HG03108 (cell line): ENCODE results near the gene REG1B.

Source experiments
- ATAC-seq: cut with Tn5 transposase; IDR thresholded peaks from one replicate; pipeline ENCODE4 v1.9.1; 2021; ENCODE audit warnings: moderate library complexity; ENCODE audit not compliant: unreplicated experiment

The REG1B gene, protein sequence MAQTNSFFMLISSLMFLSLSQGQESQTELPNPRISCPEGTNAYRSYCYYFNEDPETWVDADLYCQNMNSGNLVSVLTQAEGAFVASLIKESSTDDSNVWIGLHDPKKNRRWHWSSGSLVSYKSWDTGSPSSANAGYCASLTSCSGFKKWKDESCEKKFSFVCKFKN

GRCh38 chr2:79087785-79088364 is at the start of gene REG1B:
Gene REG1B, minus strand, starts transcription at chr2:79087993. Its CDS starts 381 bp downstream, at chr2:79087612.
- no peak for ATAC-seq

DNA sequence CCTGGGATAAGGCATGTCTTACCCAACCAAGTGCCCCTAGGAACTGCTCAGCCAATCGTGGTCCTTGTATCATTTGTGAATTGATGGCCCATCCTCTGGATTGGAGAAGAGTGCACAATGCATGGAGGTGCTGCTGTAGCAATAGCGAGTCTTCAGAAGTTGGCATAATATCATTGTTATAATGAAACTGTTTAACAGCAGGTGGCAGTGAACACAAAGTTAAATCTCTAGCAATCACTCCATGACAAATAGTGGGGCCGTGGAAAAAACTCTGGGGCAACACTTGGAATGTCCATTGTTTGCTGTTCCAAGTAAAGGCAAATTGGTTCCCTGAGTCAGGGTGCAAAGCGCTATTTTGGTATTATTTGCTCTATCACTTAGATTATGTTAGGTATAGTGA is 43.9 kb upstream of the REG1B start:
- ATAC-seq: no peak

GRCh38 chr2:79129804-79130203 is 42.0 kb upstream of the REG1B start:
- ATAC-seq: no peak

DNA sequence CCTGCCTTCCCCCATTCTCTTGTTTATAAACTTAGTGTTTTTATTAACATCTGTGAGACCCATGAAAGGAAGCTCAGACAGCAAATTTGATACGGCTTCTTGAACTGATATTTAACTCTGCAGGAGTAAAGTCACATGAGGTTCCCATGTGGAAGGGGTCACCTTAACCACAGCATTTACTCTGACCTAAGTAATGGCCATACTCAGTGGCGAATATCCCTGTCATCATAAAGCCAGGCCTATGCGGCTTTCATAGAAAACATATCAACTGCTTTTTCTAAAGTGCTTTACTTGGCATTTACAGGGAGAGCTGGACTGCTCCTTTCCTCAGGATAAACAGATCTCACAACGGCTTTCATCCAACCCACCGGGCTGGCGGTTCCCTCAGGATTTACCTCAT is 41.5 kb upstream of the REG1B start:
- no peak for ATAC-seq

DNA sequence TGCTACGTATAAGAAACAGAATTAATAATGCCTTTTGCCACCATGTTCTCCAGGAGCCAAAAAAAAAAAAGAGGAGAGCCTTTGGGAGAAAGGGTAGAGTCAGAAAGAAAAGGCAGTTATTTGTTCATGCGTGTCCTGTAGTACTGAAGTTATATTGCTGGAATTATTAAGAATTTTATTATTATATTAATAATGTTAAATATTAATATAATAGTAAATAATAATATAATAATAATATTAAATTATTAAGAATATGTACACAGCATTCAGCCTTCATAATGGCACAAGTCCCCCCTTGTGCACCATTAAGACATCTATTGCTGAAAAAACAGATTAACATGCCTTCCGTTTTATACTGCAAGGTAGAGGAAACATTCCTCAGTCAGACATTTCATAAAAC is 40.6 kb upstream of the REG1B start:
- ATAC-seq: no peak

DNA sequence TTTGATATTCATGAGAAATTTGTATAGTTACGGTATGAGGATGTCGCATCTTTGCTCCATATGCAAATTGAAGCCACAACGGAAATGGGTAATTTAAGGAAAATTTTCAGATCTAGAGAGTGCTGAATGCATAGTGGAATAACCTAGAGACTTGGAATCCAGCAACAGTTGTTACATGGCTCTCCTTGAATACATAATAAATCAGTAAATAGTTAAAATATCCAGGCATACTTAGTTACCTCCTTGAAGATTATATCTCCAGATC is 37.9 kb upstream of the REG1B start:
- no peak for ATAC-seq

DNA sequence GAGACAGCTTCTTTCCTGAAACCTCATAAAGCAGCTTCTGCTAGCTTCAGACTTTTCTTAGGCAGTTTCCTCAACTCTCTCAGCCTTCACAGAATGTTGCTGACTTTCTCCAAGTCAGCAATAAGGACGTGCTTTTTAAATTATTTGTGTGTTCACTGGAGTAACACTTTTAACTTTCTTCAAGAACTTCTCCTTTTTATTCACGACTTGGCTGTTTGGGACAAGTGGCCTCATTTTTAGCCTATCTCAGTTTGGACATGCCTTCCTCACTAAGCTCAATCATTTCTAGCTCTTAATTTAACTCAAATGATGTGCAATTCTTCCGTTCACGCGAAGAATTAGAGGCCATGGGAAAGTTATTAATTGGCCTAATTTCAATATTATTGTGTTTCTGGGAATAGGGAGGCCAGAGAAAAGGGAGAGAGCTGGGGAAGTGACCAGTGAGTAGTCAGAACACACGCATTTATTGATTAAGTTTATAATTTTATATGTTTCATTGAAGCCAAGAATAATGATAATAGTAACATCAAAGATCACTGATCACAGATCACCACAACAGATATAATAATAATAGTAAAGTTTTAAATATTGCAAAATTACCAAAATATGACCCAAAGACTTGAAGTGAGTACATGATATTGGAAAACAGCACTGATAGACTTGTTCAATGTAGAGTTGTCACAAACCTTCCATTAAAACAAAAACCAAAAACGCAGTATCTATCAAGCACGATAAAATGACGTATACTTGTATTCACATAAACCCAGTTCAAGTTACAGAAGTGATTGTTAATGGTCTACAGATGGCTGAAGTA is 37.3 kb upstream of the REG1B start:
- ATAC-seq: no peak

DNA sequence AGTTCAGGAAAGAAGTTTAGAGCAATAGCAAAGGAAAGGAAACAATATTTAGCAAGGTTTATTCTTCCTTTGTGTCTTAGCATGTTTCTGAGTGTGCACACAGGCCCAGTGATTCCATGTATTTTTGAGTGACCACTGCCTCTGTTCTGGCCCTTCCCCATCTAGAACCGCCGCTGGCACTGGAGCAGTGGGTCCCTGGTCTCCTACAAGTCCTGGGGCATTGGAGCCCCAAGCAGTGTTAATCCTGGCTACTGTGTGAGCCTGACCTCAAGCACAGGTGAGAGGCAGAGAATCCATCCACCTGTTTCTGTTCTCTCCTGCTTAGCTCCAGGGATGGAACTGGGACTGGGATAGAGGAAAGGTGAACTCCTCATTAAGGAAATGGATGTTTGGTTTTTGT is 34.9 kb upstream of the REG1B start:
- ATAC-seq: no peak

DNA sequence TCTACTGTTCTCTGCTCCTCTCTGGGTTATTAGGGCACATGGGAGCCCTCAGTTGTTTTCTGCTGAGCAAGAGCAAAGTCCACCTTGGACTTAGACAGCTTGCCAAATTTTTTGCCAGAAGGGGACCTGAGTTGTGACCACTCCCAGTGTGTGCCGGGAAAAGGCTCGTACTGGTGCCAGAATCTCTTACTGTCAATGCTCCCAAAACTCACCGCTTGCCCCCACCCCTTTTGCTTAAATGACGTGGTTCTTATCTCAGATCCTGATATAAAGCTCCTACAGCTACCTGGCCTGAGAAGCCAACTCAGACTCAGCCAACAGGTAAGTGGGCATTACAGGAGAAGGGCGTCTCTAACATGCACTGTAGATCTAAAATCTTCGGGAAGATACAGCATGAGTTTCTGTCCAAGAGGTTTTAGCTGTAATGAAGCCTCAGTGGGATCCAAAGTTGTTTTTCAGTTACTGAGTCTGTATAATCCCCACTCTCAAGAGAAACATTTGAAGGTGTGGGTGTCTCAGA is 32.5 kb upstream of the REG1B start, which contains the start of gene REG1A:
TSS of gene REG1A (plus strand) at position 295 of the 520 bp plus-strand sequence. CDS start 374 bp downstream, outside the sequence.
- ATAC-seq: no peak

- no peak for ATAC-seq
These were observed 29.5 kb upstream of the REG1B start for GRCh38 chr2:79116997-79117928.

DNA sequence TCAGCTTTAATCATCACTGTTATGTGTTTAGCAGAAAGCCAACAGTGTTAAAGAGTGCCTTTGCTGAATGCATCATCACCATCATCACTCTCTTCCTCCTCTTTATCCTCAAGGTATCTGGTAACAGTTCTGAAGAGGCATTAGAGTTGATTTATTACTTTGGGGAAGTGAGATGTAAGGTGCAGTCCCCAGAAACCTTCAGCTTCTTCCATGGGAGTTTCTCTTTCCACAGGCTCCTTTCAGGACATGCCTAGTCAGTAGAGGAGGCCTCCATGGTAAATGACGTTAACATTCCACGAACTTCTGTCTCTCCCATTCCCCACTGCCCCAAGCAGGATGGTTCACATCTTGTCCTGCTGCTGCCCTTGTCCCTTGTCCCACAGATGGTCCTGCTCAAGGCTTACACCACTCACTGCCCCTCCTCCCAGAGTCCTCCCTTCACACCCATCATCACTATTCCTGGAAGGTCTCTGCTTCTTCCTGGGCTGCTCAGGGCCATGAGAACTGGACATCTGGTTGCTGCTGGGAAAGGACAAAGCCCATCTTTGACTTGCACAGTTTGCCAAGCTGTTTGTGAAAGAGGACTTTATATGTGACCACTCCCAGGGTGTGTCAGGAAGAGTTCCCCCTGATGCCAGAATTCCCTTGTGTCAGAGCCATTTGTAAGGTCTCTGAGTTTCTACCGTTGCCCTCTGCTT is 27.2 kb upstream of the REG1B start:
- ATAC-seq: no peak

DNA sequence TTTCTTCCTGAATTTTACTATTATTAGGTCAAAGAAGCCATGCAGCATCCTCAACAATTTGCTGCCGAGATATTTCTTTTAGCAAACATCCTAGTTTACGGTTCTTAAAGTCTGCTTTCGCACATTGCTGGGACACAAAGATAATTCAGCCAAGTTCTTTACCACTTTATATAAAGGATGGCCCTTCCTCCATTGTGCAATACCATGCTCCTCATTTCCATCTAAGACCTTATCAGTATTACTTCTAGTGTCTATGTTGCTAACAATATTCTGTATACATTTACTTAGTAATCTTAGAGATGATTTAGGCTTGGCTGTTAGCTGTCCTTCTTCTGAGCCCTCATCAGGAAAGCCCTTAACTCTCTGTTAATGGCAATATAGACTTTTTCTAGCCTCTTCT is 24.5 kb upstream of the REG1B start:
- ATAC-seq: no peak

DNA sequence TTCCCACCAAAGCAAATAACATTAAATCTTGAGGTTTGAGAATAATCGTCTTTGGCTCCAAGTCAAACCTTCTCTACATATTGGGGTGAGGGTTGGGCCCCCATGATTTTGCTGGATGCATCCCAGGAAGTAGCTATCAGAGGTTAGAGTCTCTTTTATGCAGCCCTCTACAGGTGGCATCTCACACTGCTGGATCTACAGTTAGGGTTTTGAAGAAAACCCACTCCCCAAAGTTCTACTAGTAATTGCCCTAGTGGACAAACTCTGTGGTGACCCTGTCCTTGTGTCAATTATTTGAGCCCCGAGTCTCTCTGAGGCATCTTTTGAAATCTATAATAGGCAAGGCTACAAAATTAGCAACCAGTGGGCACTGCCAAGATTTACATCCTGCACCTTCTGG is 17.5 kb upstream of the REG1B start:
- no peak for ATAC-seq

- no peak for ATAC-seq
These were observed 15.4 kb upstream of the REG1B start for GRCh38 chr2:79103214-79103613.

GRCh38 chr2:79101024-79101423 is 13.2 kb upstream of the REG1B start:
- ATAC-seq: no peak

DNA sequence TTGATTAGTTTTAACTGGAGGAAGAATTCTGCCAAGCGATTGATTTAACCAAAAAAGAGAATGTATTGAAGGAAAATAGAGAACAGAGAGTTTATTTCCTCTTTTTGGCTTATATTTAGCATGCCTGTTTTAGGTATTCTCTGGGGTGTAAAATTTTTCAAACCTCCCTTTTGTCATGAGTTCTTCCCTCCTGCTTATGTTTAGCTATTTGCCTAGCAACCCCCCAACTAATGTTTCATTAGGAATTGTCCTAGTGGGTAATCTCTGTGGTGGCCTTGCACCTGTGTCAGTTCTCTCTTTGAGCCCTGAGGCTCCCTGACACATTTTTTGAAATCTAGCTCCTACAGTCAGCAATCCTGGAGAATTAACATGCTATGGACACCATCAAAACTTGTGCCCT is 12.5 kb upstream of the REG1B start:
- no peak for ATAC-seq

- no peak for ATAC-seq
These were observed 11.4 kb upstream of the REG1B start for GRCh38 chr2:79099140-79099686.

- ATAC-seq: no peak
These were observed 10.1 kb upstream of the REG1B start for GRCh38 chr2:79097843-79098242.

DNA sequence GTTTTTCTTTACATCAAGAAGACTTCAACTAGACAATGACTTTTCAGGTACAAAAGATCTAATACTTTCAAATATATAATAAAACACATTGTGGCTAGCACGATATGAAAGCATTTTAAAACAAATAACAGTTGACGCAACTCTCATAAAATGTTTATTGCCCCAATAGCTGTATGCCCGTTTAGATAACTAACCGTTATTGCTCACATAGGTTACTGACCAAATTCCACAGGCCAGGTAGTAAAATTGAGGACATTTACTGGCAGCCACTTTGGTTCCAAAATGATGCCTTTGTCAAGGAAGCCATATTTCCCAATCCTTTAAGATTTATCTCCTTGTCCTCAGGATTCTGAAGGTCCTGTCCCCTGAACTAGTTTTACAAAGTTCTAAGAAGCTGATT is 2.9 kb upstream of the REG1B start:
- ATAC-seq: no peak

GRCh38 chr2:79086255-79086654 is 1.5 kb downstream of the REG1B start:
- ATAC-seq: no peak
